H7 (cell line): Measurements from ENCODE around the gene EPX. TPM values are rescaled to one million over a fixed set of nuclear protein-coding genes. Genes with fewer than 3 reads are reported as not detected.

Experiments
- DNase-seq: peaks from one replicate; pipeline ENCODE4 v3.0.0; 2012
- H3K27me3 ChIP-seq: 2 replicates; pipeline ENCODE4 v1.6.0; 2011; ENCODE audit warnings: mild to moderate bottlenecking, low read length; ENCODE audit not compliant: control insufficient read depth, insufficient read depth
- H3K36me3 ChIP-seq: replicated peaks from 2 replicates; pipeline ENCODE4 v1.5.1; 2011; ENCODE audit warnings: low read length; ENCODE audit not compliant: control insufficient read depth, insufficient read depth
- H3K4me3 ChIP-seq: 2 replicates; pipeline ENCODE4 v1.5.1; 2011; ENCODE audit warnings: low read depth, mild to moderate bottlenecking, control low read depth, low read length, moderate library complexity; ENCODE audit not compliant: insufficient read depth
- total RNA-seq: library from RNA; depleted of rRNA; stranded (reverse); fragments of >200 nt; shearing (Covaris generic); gene quantifications from 2 replicates; pipeline ENCODE4 v1.2.3, GENCODE V29; 2014

EPX gene
- total RNA-seq, 1 experiment from 2014 or later = not detected

DNA sequence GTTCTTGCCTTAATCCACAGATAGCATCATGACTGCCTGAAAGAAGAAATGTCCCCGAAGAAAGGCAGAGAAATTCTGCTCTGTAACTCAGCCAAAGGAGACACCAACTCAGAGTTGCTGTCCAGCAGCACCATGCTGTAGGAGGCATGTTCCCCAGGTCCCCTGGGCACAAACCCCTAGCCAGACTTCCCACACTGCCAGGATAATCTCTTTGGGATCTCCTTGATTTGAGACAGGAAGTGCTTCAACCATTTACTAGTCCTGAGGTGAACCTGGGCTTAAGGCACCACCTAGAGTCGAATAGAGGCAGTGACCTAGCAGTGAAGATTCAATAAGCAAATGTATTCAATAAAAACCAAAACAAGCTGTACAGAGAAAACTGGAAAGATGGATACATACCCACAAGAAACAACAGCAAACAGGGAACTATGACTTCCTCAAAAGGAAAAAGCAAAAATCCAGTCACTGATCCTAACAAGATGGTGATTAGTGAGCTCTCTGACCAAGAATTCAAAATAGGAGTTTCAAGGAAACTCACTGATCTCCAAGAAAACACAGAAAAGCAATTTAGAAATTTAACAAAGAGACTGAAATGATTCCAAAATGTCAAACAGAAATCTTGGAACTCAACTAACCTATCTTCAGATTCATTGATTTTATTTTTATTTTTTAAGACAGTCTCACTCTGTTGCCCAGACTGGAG, 20.0 kb upstream of the EPX start:
- DNase-seq = peak; percentile 74

GRCh38 chr17:58174871-58175270, 17.7 kb upstream of the EPX start:
- Histone ChIP-seq H3K27me3 (no peaks in the 10 kb centered on the region), H3K4me3 (no peak overlapping the region), H3K36me3 (no peaks in the 10 kb centered on the region)
- DNase-seq = no peak

More for the DNA sequence above, 20.0 kb upstream of the EPX start:
- Histone ChIP-seq H3K27me3 (peaks cover 2% of the 10 kb centered on the region; the same call in 1 of the 2 replicates), H3K36me3 (no peaks in the 10 kb centered on the region), H3K4me3 (no peak overlapping the region)

GRCh38 chr17:58176200-58176599, 16.3 kb upstream of the EPX start:
- Histone ChIP-seq H3K36me3 (no peaks in the 10 kb centered on the region), H3K4me3 (no peak overlapping the region)
- peak; percentile 26 for DNase-seq

DNA sequence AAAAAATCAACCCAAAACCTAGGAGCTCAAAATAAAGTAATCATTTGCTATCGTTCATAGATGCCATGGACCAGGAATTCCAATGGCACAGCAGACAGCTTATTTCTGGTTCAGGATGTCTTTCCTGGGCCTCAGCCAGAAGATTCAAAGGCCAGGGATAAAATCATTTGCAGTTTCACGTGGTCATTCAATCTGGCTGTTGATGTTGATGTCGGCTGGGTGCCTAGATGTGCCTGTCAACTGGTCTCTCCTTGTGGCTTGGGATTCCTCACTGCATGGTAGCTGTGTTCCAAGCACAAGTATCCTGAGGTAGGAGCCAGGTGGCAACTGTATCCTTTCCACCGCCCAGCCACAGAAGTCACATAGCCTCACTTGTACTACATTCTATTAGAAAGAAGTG, 10.7 kb upstream of the EPX start:
- Histone ChIP-seq H3K4me3 (no peak overlapping the region), H3K36me3 (no peaks in the 10 kb centered on the region), H3K27me3 (no peaks in the 10 kb centered on the region; the same call in 1 of the 2 replicates)
- no peak for DNase-seq

More at GRCh38 chr17:58176200-58176599, 16.3 kb upstream of the EPX start:
- no peaks in the 10 kb centered on the region; the same call in 1 of the 2 replicates for H3K27me3 ChIP-seq

DNA sequence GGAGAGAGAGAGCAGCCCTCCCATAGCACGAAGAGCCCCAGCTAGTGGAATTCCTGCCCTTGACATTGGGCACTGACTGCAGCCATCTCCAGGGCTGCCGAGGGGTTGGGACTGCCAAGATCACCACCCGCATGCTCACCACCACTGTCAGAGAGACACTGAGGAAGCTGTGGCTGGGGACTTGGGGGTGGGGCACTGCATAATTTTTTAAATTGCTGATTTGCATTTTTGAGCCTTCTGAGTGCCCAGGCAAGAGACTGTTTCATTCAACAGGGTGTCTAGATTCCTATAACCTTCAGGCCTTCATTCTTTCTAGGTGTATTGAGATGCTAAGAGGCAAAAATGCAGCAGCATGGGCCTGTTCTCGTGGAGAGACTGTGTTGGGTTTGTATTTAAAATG, 9.0 kb upstream of the EPX start:
- no peaks in the 10 kb centered on the region; the same call in 1 of the 2 replicates for H3K27me3 ChIP-seq
- no peaks in the 10 kb centered on the region for H3K36me3 ChIP-seq
- DNase-seq = no peak
- no peak overlapping the region for H3K4me3 ChIP-seq

GRCh38 chr17:58184308-58184985, 8.1 kb upstream of the EPX start:
- H3K4me3 ChIP-seq = no peak overlapping the region
- no peaks in the 10 kb centered on the region; the same call in 1 of the 2 replicates for H3K27me3 ChIP-seq
- peak; percentile 68 for DNase-seq
- H3K36me3 ChIP-seq = no peaks in the 10 kb centered on the region

DNA sequence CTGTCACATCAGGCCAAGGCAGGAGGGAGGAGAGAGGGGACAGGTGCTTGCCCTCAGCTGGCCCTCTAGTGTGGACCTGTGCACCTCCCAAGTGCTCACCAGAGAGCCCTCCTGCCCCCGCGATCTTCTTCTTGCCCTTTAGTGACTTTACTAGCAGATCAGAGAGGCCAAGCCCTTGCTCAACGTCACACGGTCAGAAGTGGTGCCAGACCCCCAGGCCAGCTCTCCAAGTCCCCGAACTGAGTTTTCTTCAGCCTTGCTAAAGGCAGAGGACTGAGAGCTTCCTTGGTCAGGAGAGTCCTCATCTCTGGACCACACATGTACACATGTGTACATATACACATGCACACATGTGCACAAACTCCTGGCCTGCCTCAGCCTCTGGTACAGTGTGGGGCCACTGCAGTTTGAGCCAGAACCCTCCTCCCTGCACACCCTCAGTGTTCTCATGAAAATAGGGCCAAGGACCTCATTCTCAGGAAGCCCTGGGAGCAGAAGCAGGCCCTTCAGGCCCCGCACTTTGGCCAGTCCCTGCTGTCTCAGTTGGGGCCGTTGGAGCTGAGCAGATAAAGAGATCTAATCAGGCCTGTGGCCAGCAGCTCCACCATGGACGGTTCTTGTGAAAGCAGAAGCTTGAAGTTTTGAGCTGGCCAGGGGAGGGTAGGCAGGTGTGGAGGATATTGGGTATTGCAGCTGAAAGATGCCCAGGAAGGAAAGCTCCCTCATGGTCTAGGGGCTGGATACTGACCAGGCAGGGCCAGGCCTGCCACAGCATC, 7.4 kb upstream of the EPX start:
- Histone ChIP-seq H3K4me3 (no peak overlapping the region), H3K27me3 (no peaks in the 10 kb centered on the region; the same call in 1 of the 2 replicates), H3K36me3 (no peaks in the 10 kb centered on the region)
- DNase-seq = peak; percentile 30

- Histone ChIP-seq H3K4me3 (no peak overlapping the region), H3K27me3 (no peaks in the 10 kb centered on the region; the same call in 1 of the 2 replicates), H3K36me3 (no peaks in the 10 kb centered on the region)
- DNase-seq = no peak
Observed at GRCh38 chr17:58186591-58186990, 5.9 kb upstream of the EPX start.

GRCh38 chr17:58187063-58187462, 5.5 kb upstream of the EPX start:
- Histone ChIP-seq H3K36me3 (no peaks in the 10 kb centered on the region), H3K27me3 (no peaks in the 10 kb centered on the region; the same call in 1 of the 2 replicates), H3K4me3 (no peak overlapping the region)
- no peak for DNase-seq

DNA sequence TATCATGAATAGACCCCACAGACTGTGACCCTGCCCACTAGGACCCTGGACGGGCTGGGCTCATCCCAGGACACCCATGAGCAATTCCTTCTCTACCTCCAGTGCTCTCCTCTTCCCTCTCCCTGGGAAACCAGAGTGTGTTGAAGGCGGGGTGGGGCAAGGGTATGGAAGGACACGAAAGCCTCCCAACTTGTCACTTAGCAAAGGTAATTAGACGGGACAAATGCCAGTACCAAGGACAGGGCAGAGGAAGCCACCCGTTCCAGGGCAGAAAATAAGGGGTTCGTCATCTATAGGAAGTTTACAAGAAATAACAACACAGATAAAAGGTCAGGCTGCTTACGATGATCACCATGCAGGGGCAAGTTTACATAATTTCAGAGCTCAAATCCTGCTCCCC, 4.9 kb upstream of the EPX start:
- no peaks in the 10 kb centered on the region for H3K36me3 ChIP-seq
- H3K4me3 ChIP-seq = no peak overlapping the region
- DNase-seq = no peak
- no peaks in the 10 kb centered on the region; the same call in 1 of the 2 replicates for H3K27me3 ChIP-seq

GRCh38 chr17:58189436-58190146, 2.9 kb upstream of the EPX start:
- Histone ChIP-seq H3K36me3 (no peaks in the 10 kb centered on the region), H3K27me3 (no peaks in the 10 kb centered on the region; the same call in 1 of the 2 replicates)
- DNase-seq = no peak

GRCh38 chr17:58191241-58191896, 1.2 kb upstream of the EPX start:
- Histone ChIP-seq H3K27me3 (no peaks in the 10 kb centered on the region; the same call in 1 of the 2 replicates), H3K36me3 (no peaks in the 10 kb centered on the region), H3K4me3 (no peak overlapping the region)
- DNase-seq = peak; percentile 41

More at GRCh38 chr17:58189436-58190146, 2.9 kb upstream of the EPX start:
- no peak overlapping the region for H3K4me3 ChIP-seq

GRCh38 chr17:58193641-58194255, 1.2 kb downstream of the EPX start:
- Histone ChIP-seq H3K4me3 (no peak overlapping the region), H3K36me3 (no peaks in the 10 kb centered on the region), H3K27me3 (no peaks in the 10 kb centered on the region; the same call in 1 of the 2 replicates)
- peak; percentile 84 for DNase-seq
